ENCODE data around the gene MECP2.

GRCh38 chrX:154027022-154027402, 70.5 kb downstream of the MECP2 start:
- TF ChIP-seq CTCF (IDR thresholded peaks at IDR 0.05) (no peak), POLR2A (IDR thresholded peaks at IDR 0.05) (no peak)

Measured in lower leg skin (tissue), 3 donors.